ENCODE data around the gene AP1S3.
"Not testable (repeated sequence)": the region's sequence is repeated elsewhere in the genome, so short reads cannot be mapped to it uniquely, and the experiment has no call there.

The AP1S3 gene

DNA sequence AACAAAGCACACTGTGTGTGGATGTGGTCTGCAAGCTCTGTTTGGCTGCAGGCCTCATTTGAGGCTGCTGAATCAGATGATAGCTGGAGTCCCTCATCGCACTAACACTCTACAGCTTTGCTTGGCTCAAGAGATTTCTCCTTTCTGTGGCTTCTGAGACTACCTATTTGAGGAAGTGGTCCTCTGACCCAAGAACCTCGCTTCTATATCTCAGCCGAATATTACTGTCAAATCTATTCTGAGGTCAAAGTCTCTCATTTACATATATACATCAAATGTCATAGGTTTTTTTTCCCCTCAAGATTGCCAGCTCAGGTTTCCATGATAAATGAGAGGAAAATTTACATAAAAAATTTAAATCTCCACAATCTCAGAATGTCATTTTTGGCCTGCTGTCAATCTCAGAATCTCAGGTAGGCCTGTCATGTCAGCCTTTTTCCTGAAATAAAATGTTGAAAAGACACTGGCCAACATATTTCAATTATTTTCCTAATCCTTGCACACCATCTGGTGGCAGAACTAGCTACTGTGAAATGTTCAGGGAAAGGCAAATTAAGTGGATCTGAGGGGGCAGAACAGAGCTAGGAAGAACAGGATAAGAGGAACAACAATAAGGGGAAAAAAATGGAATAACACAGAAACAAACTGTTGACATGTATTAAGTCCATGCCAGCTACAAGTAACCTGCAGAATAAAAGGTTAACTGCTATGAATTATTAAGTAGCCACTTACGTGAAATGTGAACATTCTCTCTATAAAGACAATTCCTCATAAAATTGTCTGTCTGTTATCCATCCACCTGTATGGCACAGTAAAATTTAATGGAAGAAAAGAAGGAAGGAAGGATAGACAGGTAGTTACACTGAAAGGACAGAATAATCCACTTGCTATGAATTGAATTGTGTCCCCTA is 39.3 kb downstream of the AP1S3 start:
- TF ChIP-seq, protein P1, sequence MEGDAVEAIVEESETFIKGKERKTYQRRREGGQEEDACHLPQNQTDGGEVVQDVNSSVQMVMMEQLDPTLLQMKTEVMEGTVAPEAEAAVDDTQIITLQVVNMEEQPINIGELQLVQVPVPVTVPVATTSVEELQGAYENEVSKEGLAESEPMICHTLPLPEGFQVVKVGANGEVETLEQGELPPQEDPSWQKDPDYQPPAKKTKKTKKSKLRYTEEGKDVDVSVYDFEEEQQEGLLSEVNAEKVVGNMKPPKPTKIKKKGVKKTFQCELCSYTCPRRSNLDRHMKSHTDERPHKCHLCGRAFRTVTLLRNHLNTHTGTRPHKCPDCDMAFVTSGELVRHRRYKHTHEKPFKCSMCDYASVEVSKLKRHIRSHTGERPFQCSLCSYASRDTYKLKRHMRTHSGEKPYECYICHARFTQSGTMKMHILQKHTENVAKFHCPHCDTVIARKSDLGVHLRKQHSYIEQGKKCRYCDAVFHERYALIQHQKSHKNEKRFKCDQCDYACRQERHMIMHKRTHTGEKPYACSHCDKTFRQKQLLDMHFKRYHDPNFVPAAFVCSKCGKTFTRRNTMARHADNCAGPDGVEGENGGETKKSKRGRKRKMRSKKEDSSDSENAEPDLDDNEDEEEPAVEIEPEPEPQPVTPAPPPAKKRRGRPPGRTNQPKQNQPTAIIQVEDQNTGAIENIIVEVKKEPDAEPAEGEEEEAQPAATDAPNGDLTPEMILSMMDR (IDR thresholded peaks at IDR 0.05; ENCODE audit: poor library complexity, severe bottlenecking) = peak; percentile 81
- 0 out of 3 replicates have a peak, but pooled peaks have one; percentile 13 for ATAC-seq (ENCODE audit: low read depth)
- H3K36me3 ChIP-seq (ENCODE audit: low read depth) = peaks cover 11% of the 10 kb centered on the region; the same call in 1 of the 2 replicates
- no peak for DNase-seq (ENCODE audit: low spot score)
- no peaks in the 10 kb centered on the region for H3K9me3 ChIP-seq (ENCODE audit: severe bottlenecking)
- H3K4me1 ChIP-seq (ENCODE audit: insufficient read depth, poor library complexity, severe bottlenecking) = peaks cover 48% of the 10 kb centered on the region
- no peaks in the 10 kb centered on the region for H3K27me3 ChIP-seq (ENCODE audit: insufficient read depth, poor library complexity, severe bottlenecking)
- H3K27ac ChIP-seq (ENCODE audit: poor library complexity, severe bottlenecking) = peak overlapping the region; percentile 94
- H3K4me3 ChIP-seq (ENCODE audit: severe bottlenecking) = no peak overlapping the region

DNA sequence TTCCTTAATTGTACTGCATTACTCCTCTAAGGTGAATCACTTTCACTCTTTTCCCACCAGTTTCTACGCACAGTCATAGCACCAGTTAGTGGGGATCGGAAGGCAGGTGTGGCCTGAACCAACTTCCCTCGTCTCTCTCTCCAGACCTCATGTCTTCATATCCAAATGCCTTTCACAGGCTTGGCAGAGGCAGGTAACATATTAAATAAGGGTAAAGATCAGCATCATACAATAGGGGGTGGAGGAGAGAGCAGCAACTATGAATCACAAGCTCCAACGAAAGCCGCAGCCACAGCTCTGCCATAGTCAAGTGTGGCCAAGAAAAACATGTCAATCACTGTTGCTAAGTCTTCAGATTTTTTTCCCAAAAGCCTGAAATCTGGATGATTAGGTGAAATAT is 40.3 kb downstream of the AP1S3 start:
- Histone ChIP-seq H3K9me3 (ENCODE audit: severe bottlenecking) (no peaks in the 10 kb centered on the region), H3K4me3 (ENCODE audit: severe bottlenecking) (no peak overlapping the region), H3K27me3 (ENCODE audit: insufficient read depth, poor library complexity, severe bottlenecking) (no peaks in the 10 kb centered on the region), H3K4me1 (ENCODE audit: insufficient read depth, poor library complexity, severe bottlenecking) (peaks cover 46% of the 10 kb centered on the region), H3K36me3 (ENCODE audit: low read depth) (peaks cover 13% of the 10 kb centered on the region; the same call in 1 of the 2 replicates), H3K27ac (ENCODE audit: poor library complexity, severe bottlenecking) (peak overlapping the region; percentile 94)
- DNase-seq (ENCODE audit: low spot score) (peak; percentile 79), ATAC-seq (ENCODE audit: low read depth) (peak; percentile 93)
- TF ChIP-seq, protein P1 (IDR thresholded peaks at IDR 0.05; ENCODE audit: poor library complexity, severe bottlenecking) = no peak

DNA sequence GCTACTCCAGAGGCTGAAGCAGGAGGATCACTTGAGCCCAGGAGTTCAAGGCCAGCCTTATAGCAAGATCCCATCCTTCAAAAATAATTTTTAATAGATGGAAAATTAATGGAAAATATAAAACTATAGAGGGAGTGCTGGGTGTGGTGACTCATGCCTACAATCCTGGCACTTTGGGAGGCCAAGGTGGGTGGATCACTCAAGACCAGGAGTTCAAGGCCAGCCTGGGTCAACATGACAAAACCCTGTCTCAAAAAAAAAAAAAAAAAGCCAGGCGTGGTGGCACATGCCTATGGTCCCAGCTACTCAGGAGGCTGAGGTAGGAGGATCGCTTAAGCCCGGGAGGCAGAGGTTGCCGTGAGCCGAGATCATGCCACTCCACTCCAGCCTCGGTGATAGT is 48.0 kb downstream of the AP1S3 start:
- DNase-seq (ENCODE audit: low spot score) (no peak), ATAC-seq (ENCODE audit: low read depth) (no peak)
- H3K4me1 ChIP-seq (ENCODE audit: insufficient read depth, poor library complexity, severe bottlenecking) = no peaks in the 10 kb centered on the region
- 0 out of 2 replicates have a peak, but pooled peaks cover 3% of the 10 kb centered on the region for H3K36me3 ChIP-seq (ENCODE audit: low read depth)
- no peak overlapping the region for H3K4me3 ChIP-seq (ENCODE audit: severe bottlenecking)
- H3K27ac ChIP-seq (ENCODE audit: poor library complexity, severe bottlenecking) = no peak overlapping the region
- TF ChIP-seq, protein P1 (IDR thresholded peaks at IDR 0.05; ENCODE audit: poor library complexity, severe bottlenecking) = no peak
- H3K9me3 ChIP-seq (ENCODE audit: severe bottlenecking) = no peaks in the 10 kb centered on the region
- H3K27me3 ChIP-seq (ENCODE audit: insufficient read depth, poor library complexity, severe bottlenecking) = no peaks in the 10 kb centered on the region

DNA sequence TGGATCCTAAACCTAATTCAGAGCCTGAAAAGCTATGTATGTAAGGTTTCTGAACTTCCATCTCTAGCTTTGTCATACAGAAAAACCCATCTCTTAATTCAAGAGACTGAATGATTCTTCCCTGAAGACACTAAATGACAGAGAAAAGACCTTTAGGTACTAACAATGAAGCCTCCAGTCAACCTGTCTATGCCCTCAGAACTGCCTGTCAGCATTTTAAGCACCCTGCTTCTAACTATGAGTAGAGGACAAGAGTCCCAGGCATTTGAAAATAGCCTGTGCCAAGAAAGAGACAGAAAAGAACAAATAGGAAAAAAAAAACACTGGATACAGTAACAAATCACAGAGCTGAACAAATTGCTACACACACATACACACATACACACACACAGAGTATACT is 48.6 kb downstream of the AP1S3 start:
- ATAC-seq (ENCODE audit: low read depth) = no peak
- no peaks in the 10 kb centered on the region for H3K4me1 ChIP-seq (ENCODE audit: insufficient read depth, poor library complexity, severe bottlenecking)

DNA sequence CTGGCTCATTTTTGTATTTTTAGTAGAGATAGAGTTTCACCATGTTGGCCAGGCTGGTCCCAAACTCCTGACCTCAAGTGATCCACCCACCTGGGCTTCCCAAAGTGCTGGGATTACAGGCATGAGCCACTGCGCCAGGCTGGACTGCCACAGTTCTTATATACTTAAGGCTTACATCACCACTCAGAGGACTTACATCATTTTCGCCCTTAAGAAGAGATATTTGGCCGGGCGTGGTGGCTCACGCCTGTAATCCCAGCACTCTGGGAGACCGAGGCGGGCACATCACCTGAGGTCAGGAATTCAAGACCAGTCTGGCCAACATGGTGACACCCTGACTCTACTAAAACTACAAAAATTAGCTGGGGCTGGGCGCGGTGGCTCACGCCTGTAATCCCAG is 49.3 kb downstream of the AP1S3 start:
- not testable (repeated sequence) for H3K27ac ChIP-seq (ENCODE audit: poor library complexity, severe bottlenecking)

More for the DNA sequence above, 48.6 kb downstream of the AP1S3 start:
- Histone ChIP-seq H3K9me3 (ENCODE audit: severe bottlenecking) (no peaks in the 10 kb centered on the region), H3K36me3 (ENCODE audit: low read depth) (0 out of 2 replicates have a peak, but pooled peaks cover 3% of the 10 kb centered on the region), H3K27ac (ENCODE audit: poor library complexity, severe bottlenecking) (no peak overlapping the region), H3K4me3 (ENCODE audit: severe bottlenecking) (no peak overlapping the region), H3K27me3 (ENCODE audit: insufficient read depth, poor library complexity, severe bottlenecking) (no peaks in the 10 kb centered on the region)
- TF ChIP-seq, protein P1 (IDR thresholded peaks at IDR 0.05; ENCODE audit: poor library complexity, severe bottlenecking) = no peak
- no peak for DNase-seq (ENCODE audit: low spot score)

More for the DNA sequence above, 49.3 kb downstream of the AP1S3 start:
- not testable (repeated sequence) for ATAC-seq (ENCODE audit: low read depth); H3K36me3 ChIP-seq (ENCODE audit: low read depth); H3K9me3 ChIP-seq (ENCODE audit: severe bottlenecking); H3K4me1 ChIP-seq (ENCODE audit: insufficient read depth, poor library complexity, severe bottlenecking); H3K27me3 ChIP-seq (ENCODE audit: insufficient read depth, poor library complexity, severe bottlenecking); H3K4me3 ChIP-seq (ENCODE audit: severe bottlenecking); DNase-seq (ENCODE audit: low spot score)
